Left colon (tissue), 2 donors: ENCODE results near the gene PRSS48. TPM values are rescaled to one million over a fixed set of nuclear protein-coding genes. Genes with fewer than 3 reads are reported as not detected.
A peak's percentile ranks its signal among the peaks of the same experiment; 100 is the strongest.
"Not testable (repeated sequence)": the region's sequence is repeated elsewhere in the genome, so short reads cannot be mapped to it uniquely, and the experiment has no call there.

Experiments used
- ATAC-seq: fragments of 200-7000 bp; cut with Tn5 transposase; one replicate; pipeline ENCODE4 v1.9.1; 2020; ENCODE audit warnings: mild to moderate bottlenecking, moderate library complexity
- DNase-seq, 2 donors: peaks; one replicate each; pipeline ENCODE4 v3.0.0-alpha.2; 2020
- intact Hi-C, 2 donors: fragments of 100-400 bp; cut with DNase I in 1 of 2; cut with micrococcal nuclease in 1 of 2; formaldehyde crosslinking; loops; one replicate each; pipeline versions ENCODE4 v1.11.2 to v1.14.0; 2022; cut with DNase I, micrococcal nuclease
- total RNA-seq, 2 donors: library from RNA; stranded (reverse); fragmentation: NEBNext Ultra II Directional; extraction: Animal tissue kit (Norgen Biotek cat#: 25700); gene quantifications; one replicate each; pipeline ENCODE4 v1.2.1, GENCODE V29; 2021
- donor health status: DM: no; HTN: no; CAD: no.
- donor health status: DM: yes; HTN: yes; CAD: no.

Gene PRSS48
- total RNA-seq, 2 donors from 2014 or later: not detected

DNA sequence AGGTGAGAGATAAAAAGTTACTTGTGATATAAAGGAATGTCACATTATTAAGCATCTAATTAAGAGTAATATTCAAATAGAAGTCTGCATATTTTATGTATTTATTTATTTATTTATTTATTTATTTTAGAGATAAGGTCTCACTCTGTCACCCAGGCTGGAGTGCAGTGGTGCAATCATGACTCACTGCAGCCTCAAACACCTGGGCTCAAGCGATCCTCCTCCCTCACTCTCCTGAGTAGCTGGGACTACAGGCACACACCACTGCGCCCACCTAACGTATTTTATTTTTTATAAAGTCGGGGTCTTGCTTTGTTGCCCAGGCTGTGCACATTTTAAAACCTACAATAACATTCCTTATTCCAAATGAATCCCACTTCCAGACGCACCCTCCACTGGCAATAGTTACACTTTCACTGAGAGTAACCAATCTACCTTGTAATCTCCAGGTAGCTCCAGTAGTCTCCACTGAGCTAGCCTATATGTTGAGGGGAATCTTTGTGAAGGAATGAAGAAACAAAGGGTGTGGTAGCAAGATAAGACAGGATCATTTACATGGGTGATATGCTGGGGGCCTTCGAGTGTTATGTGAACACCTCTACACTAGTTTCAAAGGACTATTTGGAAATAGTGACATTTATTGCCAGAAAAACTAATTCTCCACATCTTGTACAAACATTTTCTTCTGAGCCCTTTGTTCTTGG is 36.5 kb downstream of the PRSS48 start:
- DNase-seq (no peak), ATAC-seq (peak; percentile 42)

DNA sequence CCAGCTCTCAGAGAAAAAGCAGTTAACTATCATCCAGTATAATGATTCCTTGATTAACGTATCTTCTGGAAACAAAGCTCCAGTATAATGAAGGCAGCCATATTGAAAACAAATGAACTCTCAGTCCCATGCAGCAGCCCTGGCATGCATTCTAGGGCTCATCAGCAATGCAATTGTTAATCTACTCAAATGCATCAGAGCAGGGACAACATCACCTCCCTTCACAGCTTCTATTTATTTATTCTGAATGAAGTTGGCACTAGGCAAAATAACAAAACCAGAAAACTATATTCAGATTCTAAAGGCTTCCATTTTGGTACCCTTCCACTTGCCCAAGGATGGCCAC is 37.0 kb downstream of the PRSS48 start:
- DNase-seq (no peak), ATAC-seq (peak; percentile 4)
- intact Hi-C loops: no loop called here

More for the DNA sequence above, 36.5 kb downstream of the PRSS48 start:
- intact Hi-C loops: no loop called here

DNA sequence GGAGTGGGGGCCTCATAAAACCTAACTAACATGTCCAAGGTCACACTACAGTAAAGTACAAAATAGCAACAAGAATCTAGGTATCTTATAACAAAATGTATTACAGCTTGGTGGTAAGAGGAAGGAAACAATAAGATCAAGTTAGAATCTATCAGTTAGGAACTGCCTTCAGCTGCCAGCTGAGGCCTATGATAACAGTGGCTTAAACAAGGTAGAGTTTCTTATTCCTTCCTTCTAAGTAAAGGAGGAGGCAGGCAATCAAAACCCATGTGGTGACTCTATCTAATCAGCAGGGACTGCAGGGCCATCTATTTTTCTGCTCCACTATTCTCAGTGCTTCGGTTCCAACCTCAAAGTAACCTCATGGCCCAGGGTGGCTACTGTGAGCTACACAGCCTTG is 37.5 kb downstream of the PRSS48 start:
- DNase-seq: no peak
- intact Hi-C loops: no loop called here
- ATAC-seq: peak; percentile 20

DNA sequence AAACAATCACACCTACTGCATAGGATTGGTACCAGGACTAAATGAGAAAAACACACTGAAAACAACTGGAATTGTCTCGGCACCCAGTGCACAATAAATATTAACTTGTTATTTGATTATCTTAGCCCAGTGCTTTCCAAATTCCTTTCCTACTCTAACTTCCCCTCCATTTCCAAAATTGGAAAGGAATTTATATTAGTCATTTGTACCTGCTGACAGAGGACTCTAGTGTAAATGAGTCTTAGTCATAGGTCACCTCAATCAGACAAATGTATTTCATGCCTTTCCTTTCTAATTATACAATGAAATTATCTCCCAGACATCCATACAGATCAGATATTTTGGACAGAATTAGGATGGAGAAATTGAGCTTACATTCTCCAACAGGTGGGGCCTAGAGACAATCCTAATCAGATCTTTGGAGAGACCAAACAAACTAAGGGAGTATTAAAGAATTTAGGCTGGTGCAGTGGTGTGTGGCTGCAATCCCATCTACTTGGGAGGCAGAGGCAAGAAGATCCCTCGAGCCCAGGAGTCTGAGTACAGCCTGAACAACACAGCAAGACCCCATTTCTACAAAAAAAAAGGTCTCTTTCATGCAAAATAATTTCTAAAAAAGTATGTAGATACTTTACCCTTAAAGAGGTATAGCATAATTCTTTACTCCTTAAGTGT is 38.4 kb downstream of the PRSS48 start:
- DNase-seq (no peak), ATAC-seq (no peak)
- intact Hi-C loops: no loop called here

DNA sequence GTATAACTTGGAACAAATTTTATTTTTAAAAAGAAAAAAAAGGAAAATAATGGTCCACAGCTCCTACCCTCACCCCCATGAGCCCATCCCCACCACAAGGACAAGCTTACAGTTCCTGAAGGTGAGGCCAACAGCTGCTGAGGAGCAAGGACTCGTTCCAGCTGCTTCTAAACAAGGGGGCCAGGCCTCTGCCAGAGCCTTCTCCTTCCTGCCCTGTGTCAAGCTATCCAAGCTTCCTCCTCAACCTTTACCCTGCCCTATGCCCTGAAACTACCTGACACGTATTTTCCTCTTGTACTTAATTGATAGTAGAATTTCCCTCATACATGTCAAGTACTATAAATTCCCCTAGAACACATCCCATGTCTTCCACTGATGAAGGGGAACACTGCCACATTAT is 39.7 kb downstream of the PRSS48 start:
- DNase-seq (peak in 1 of 2 donors; percentile 61), ATAC-seq (peak; percentile 77)
- intact Hi-C loops: no loop called here

DNA sequence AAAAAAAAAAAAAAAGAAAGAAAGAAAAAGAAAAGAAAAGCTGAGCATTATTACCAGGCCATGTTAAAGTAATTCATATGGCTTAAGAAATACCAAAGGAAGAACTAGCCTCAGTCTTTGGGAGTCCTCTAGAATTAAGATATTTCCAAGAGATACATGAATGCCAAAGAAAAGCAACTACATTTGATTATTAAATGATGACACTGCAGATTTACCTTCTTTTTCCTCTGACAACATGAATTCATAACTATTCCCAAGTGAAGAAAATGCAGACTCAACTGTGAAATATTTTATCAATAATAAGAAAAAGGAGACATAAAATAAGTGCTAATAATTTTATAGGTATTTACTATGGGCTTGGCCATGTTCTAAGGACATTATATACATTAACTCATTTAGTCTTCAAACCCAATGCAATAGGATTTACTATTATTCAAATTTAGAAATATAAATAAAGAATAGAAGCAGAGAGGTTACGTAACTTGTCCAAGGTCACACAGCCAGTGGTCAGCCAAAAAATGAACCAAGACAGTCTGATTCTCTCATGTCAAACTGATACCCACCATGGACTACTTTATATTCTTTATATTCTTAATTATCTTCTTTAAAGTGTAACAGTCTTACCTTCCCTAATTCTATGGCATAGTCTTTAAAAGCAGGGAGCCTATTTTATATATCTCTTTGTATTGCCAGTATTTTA is 41.5 kb downstream of the PRSS48 start:
- intact Hi-C loops: no loop called here
- DNase-seq: no peak
- ATAC-seq: no peak

DNA sequence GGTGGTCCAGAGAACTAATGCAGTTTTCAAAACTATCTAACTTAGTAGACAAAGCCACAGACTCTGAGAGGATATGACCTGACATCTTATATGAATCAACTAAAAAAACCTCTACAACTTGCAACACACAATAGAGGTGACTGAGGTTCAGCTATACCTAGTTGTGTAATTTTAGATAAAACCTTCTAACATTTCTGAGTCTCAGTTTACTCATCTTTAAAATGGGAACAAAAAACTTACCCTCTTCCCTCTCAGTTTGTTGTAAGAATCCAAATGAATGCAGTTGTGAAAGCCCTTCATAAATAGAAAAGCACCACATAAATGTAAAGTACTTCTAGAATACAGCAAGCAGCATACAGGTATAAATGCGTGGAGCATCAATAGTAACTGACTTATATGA is 42.5 kb downstream of the PRSS48 start:
- DNase-seq: no peak
- intact Hi-C loops: no loop called here
- no peak for ATAC-seq

DNA sequence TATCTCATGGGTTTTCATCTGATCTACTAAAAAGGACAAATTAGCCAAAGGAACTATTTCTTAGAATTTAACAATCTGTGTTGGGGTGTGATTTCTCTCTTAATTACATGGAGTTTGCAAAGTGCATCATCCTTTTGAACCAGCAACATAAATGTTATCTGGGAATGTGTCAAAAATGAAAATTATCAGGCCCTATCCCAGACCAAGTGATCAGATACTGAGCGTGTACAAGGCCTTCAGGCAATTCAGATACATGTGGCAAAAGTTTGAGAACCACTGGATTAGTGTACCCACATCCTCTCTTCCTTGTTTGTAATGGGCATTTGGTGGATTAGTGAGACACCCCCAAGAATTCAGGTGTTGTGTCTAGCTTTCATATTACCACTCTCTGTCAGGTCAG is 44.6 kb downstream of the PRSS48 start:
- no peak for ATAC-seq
- no peak for DNase-seq
- intact Hi-C loops: no loop called here

DNA sequence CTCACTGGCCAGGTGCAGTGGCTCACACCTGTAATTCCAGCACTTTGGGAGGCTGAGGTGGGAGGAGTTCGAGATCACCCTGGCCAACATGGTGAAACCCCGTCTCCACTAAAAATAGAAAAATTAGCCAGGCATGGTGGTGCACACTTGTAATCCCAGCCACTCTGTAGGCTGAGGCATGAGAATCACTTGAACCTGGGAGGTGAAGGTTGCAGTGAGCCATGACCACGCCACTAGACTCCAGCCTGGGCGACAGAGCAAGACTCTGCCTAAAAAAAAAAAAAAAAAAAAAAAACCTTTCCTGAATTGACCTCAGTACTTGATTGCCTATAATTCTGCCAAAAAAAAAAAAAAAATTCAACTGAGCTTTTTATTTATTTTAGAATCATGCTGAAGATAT is 45.2 kb downstream of the PRSS48 start:
- ATAC-seq, intact Hi-C loops, DNase-seq: not testable (repeated sequence)

DNA sequence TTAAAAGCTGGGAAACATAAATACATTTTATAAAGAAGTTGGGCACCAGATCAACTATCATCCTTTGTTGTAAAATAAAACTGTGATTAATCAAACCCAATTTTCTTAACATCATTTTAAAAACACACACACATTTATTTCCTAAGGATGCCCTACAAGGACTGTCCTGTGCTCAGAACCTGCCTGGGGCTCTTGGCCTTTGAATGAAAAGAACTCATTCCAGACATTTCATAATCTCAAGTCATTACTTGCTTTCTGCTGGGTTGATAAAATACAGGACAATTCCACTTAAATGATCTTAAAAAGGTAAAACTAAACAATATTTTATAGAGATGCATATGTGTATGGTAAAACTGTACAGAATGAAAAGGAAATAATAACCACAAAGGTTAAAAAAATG is 45.6 kb downstream of the PRSS48 start:
- ATAC-seq (no peak), DNase-seq (no peak)
- intact Hi-C loops: no loop called here

DNA sequence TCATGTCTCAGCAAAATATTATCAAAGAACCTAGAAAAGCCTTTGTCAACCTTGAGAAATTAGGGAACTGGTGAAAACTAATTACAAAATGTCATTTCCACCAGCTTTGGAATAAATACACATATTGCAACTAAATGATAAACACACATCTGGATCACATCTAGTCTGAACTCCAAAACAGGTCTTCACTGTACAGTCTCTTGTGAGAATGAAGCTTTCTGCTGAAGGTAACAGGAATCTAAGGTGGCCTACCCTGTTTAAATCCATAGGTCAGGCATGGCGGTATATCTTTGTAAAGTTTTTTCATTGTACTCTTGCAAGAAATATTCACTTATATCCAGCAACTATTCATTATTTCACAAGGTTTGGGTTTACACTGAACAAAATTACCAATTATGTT is 46.7 kb downstream of the PRSS48 start:
- no peak for ATAC-seq
- no peak for DNase-seq
- intact Hi-C loops: no loop called here

DNA sequence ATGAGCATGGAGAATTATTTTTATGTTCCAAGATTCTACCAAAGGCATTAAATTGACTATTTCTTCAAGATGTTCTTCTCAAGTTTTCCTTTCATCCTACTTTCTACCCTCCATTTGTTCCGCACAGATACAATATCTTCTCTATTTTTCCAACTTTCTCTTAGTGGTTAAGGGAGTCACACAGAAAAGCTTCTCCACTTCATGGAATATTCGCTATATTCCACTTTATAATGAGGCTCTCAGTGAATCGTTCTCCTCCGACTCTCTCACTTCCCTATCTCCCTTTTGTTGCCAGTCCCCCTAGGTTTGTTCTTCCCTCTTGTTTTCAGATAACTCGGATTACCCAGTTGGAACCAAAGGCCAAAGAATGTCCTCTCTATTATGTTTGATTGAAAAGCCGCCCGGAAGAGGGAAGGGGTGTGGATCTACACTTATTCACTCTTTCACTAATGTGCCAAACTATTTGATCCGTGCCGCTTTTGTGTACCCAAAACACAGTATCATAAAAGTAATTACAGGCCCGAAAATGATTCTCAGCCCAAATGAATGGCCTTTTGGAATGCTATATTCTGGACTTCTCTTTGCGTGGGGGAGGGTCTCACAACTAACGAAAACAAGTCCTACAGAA is 47.3 kb downstream of the PRSS48 start:
- ATAC-seq (peak; percentile 51), DNase-seq (peak; percentile 53 to 55)
- intact Hi-C loops: no loop called here

DNA sequence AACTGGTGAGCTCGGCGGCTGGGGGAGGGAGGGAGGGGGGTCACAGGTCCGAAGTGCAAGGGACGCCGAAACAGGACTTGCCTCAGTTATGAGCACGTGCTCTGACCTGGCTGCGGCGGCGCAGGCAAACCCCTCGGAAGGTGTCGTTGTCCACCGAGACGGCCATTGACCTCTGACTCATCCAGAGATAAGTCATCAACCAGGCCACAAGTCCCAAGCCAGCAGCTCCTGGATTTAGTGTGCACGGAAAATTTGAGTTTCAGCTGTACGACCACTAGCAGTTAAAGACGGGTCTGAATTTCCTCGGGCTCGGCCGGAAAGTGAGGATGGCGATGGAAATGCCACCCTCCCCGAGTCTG is 47.8 kb downstream of the PRSS48 start:
- ATAC-seq (peak; percentile 50), DNase-seq (peak; percentile 72 to 86)
- intact Hi-C loops: no loop called here

DNA sequence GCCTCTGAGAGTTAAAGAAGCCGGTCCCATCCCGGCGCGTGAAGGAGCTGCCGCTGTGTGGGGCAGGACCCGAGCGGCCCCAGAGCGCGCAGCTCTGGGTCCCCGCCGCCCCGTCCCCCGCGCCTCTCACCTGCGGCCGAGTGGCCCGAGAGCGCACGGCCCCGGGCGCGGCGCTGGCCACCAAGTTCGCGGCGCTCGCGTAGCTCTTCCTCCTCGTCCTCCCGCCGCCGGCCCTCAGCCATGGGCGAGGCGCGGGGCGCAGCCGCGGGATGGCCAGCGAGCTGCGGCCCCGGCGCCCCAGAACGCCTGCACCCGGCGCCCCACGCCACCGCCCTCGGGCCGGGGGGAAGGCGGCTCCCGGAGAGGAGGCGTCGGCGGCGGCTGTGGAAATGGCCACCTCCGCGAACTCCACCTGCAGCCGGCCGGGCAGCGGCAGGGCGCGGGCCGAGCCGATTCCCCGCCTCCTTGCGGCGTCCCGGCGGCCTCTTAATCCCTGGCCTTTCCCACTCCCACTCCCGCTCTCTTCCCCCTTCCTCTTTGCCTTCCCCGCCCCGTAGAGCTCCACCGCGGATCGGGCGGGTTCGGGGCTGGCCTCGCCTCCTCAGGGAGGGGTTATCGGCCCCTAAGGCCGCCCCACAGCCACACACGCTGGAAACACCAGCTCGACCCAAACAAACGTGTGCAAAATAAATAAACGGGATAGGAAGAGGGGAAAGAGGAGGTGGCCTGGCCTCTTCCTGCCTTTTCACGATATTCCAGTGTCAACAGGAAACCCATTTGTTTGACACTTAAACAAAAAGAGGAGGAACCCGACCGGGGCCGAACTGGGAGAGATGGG is 48.4 kb downstream of the PRSS48 start, which contains the start of gene SH3D19:
Gene SH3D19 (minus strand): TSS at position 495 of the 838 bp plus-strand sequence. CDS start 253 bp downstream, at position 242.
- ATAC-seq (peak; percentile 76), DNase-seq (peak; percentile 82 to 88)
- intact Hi-C loops: no loop called here

DNA sequence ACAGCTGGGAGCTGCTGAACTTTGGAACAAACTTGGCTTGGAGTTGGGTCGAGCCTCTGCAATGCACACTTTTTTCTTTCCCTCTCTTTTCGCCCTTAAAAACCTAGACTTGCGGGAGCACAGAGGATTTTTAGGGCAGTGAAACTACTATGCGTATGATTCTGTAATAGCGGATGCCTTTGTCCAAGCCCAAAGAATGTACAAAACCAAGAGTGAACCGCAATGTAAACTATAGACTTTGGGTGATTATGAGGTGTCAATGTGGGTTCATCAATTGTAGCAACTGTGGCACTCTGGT is 48.9 kb downstream of the PRSS48 start:
- DNase-seq (no peak), ATAC-seq (no peak)
- intact Hi-C loops: no loop called here

DNA sequence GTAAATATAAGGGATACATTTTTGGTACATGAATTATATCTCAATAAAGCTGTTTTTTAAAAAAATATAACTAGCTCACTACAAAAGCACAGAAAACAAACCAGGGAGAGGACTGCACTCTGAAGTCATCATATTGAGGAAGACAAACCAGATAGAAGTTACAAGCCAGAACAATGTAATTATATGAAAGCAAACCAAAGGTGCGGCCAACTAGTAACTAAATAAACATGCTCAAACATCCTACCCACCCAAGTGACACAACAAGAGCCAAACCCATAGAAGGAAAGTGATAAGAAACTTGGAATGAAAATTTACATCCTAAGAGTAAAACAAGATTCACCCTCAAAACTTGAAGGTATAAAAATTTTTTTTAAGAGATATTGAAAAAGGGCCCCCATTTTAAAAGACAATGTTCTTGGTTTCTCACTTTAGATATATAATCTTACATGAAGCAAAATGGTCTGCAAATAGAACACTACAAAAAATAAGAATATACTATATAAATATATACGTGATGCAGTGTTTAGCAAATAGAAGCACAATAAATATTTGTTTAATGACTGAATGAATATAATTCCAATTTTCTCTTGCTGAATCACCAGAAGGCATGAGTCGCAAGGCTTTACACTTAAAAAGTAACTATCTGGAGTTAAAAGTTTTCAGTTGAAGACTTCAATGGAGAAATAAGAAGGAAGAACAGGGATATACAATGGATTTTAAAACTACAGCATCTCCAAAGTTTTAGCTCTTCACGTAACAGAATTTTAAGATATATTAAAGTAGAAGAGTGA is 52.5 kb downstream of the PRSS48 start:
- DNase-seq (no peak), ATAC-seq (peak; percentile 49)
- intact Hi-C loops: no loop called here

DNA sequence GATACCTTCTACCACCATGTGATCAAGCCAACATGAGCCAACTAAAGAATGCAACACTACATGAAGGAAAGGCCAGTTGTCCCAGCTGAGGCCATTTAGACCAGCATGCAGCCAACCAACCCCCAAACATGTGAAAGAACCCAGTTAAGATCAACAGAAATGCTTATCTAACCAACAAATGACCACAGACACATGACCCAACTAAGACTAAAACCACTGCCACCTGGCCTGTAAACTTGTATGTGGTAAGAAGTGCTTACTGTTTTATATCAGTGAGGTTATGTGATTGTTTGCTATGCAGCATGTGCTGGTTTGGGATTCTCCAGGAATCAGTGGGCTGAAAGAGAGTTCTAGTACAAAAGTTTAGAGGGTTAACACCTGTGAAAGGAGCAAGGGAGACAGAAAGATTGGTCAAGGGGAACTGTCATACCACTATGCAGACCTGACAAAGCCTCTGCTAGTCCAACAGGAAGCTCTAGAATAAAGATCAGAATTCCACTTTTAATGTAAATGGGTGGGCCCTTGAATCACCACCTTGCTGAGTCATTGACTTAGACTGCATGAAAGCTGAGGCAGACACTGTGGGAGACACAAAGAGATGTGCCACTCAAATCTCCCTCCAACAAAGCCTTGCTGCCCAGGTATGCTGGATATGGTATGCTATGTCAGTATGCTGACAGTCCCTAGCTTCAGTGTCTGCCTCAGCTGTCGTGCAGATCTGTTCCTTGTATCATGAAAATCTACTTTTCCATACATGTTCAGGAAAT is 54.5 kb downstream of the PRSS48 start:
- no peak for DNase-seq
- ATAC-seq: peak; percentile 70
- intact Hi-C loops: no loop called here

DNA sequence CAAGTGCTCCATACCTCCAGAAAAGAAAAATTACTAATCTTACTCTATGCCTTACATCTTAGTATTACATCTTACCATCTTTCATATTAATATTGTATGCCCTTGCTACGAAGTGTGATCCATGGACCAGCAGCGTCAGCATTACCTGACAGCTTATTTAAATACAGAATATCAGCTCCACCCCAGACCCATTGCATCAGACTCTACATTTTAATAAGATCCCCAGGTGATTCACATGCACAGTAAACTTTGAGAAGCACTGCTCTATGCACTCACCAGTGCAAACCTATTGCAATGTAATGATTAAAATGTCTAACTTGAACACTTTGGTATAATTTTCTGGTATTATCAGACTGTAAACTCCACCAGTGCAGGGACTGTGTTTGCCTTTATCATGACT is 62.5 kb downstream of the PRSS48 start:
- ATAC-seq (peak; percentile 53), DNase-seq (no peak)
- intact Hi-C loops: no loop called here
